Upper lobe of right lung (tissue), 1 donor: ENCODE results near the gene OR2S2. TPM values are rescaled to one million over a fixed set of nuclear protein-coding genes. Genes with fewer than 3 reads are reported as not detected.

Source experiments
- ATAC-seq: fragments of 200-7000 bp; cut with Tn5 transposase; one replicate; pipeline ENCODE4 v1.9.1; 2020; ENCODE audit warnings: mild to moderate bottlenecking, moderate library complexity
- DNase-seq: peaks from one replicate; pipeline ENCODE4 v3.0.0-alpha.2; 2020
- H3K27ac ChIP-seq: fragments of 200-600 bp; one replicate; pipeline ENCODE4 v1.8.0; 2022
- H3K27me3 ChIP-seq: fragments of 200-600 bp; one replicate; pipeline ENCODE4 v1.8.0; 2022; ENCODE audit warnings: mild to moderate bottlenecking
- H3K36me3 ChIP-seq: fragments of 200-600 bp; one replicate; pipeline ENCODE4 v1.8.0; 2022
- H3K4me1 ChIP-seq: fragments of 200-600 bp; one replicate; pipeline ENCODE4 v1.8.0; 2022
- H3K4me3 ChIP-seq: fragments of 200-600 bp; one replicate; pipeline ENCODE4 v1.8.0; 2022; ENCODE audit warnings: mild to moderate bottlenecking
- H3K9me3 ChIP-seq: fragments of 200-600 bp; one replicate; pipeline ENCODE4 v1.8.0; 2022
- CTCF ChIP-seq: fragments of 200-600 bp; IDR thresholded peaks from one replicate; pipeline ENCODE4 v1.8.0; 2022; ENCODE audit warnings: antibody characterized with exemption
- intact Hi-C: fragments of 100-400 bp; cut with DNase I; formaldehyde crosslinking; loops from one replicate; pipeline ENCODE4 v1.11.0; 2022
- total RNA-seq: library from RNA; stranded (reverse); fragmentation: NEBNext Ultra II Directional; extraction: Animal tissue kit (Norgen Biotek cat#: 25700); gene quantifications from one replicate; pipeline ENCODE4 v1.2.1, GENCODE V29; 2021
- donor health status: DM: no; HTN: yes; CAD: no; lungs with severe emphysema.

Gene OR2S2
- total RNA-seq, 1 donor from 2014 or later = not detected

- Histone ChIP-seq H3K36me3 (no peaks in the 10 kb centered on the region), H3K27me3 (no peaks in the 10 kb centered on the region), H3K4me1 (peaks cover 15% of the 10 kb centered on the region), H3K4me3 (no peak overlapping the region), H3K27ac (peak overlapping the region; percentile 4), H3K9me3 (no peaks in the 10 kb centered on the region)
- intact Hi-C loops = no loop called here
- TF ChIP-seq CTCF = no peak
- ATAC-seq (peak; percentile 52), DNase-seq (no peak)
Observed at GRCh38 chr9:35940458-35941407, 17.2 kb downstream of the OR2S2 start.

GRCh38 chr9:35939679-35940250 is 18.2 kb downstream of the OR2S2 start:
- DNase-seq (no peak), ATAC-seq (no peak)
- Histone ChIP-seq H3K4me3 (no peak overlapping the region), H3K9me3 (no peaks in the 10 kb centered on the region), H3K27me3 (no peaks in the 10 kb centered on the region), H3K27ac (no peak overlapping the region), H3K36me3 (no peaks in the 10 kb centered on the region), H3K4me1 (peaks cover 11% of the 10 kb centered on the region)
- no peak for TF ChIP-seq CTCF
- intact Hi-C loops = no loop called here

GRCh38 chr9:35938474-35939356 is 19.2 kb downstream of the OR2S2 start:
- Histone ChIP-seq H3K27ac (no peak overlapping the region), H3K4me1 (peaks cover 11% of the 10 kb centered on the region), H3K4me3 (no peak overlapping the region), H3K9me3 (no peaks in the 10 kb centered on the region), H3K36me3 (no peaks in the 10 kb centered on the region), H3K27me3 (no peaks in the 10 kb centered on the region)
- no peak for DNase-seq
- intact Hi-C loops = no loop called here
- no peak for TF ChIP-seq CTCF
- no peak for ATAC-seq

- DNase-seq (no peak), ATAC-seq (no peak)
- H3K4me1 ChIP-seq = peaks cover 11% of the 10 kb centered on the region
- H3K9me3 ChIP-seq = no peaks in the 10 kb centered on the region
- intact Hi-C loops = no loop called here
- no peaks in the 10 kb centered on the region for H3K36me3 ChIP-seq
- no peak for TF ChIP-seq CTCF
- no peak overlapping the region for H3K27ac ChIP-seq
- H3K4me3 ChIP-seq = no peak overlapping the region
- H3K27me3 ChIP-seq = no peaks in the 10 kb centered on the region
Observed at GRCh38 chr9:35937227-35937626, 20.7 kb downstream of the OR2S2 start.

- intact Hi-C loops = no loop called here
- H3K27ac ChIP-seq = no peak overlapping the region
- TF ChIP-seq CTCF = no peak
- H3K4me1 ChIP-seq = peaks cover 11% of the 10 kb centered on the region
- H3K27me3 ChIP-seq = no peaks in the 10 kb centered on the region
- H3K36me3 ChIP-seq = no peaks in the 10 kb centered on the region
- H3K4me3 ChIP-seq = no peak overlapping the region
- H3K9me3 ChIP-seq = no peaks in the 10 kb centered on the region
- DNase-seq (no peak), ATAC-seq (no peak)
Observed at GRCh38 chr9:35935755-35936509, 22.0 kb downstream of the OR2S2 start.
